Stomach (tissue), 4 donors: ENCODE data around the gene YAF2.

ENCODE experiments used
- EP300 ChIP-seq: sonication (generic); formaldehyde crosslinking; IDR thresholded peaks from one replicate; pipeline ENCODE4 v1.6.1; 2017; ENCODE audit warnings: antibody characterized with exemption
- POLR2A ChIP-seq, 4 donors: fragments of 450-650 bp; IDR thresholded peaks; one replicate each; pipeline ENCODE4 v1.6.1; 2016; ENCODE audit warnings: antibody characterized with exemption in 4 of 4, control low read depth in 2 of 4, mild to moderate bottlenecking in 1 of 4, moderate library complexity in 1 of 4
- TF ChIP-seq, protein P1 (sequence below), 7 experiments: fragments of 450-650 bp in 4 of 7; fragments of 200-600 bp in 3 of 7; sonication (generic) in 3 of 7; IDR thresholded peaks; one replicate each; pipeline ENCODE4 v1.5.1; 2016 to 2019; ENCODE audit warnings: antibody characterized with exemption in 7 of 7, control low read depth in 2 of 7, mild to moderate bottlenecking in 1 of 7

DNA sequence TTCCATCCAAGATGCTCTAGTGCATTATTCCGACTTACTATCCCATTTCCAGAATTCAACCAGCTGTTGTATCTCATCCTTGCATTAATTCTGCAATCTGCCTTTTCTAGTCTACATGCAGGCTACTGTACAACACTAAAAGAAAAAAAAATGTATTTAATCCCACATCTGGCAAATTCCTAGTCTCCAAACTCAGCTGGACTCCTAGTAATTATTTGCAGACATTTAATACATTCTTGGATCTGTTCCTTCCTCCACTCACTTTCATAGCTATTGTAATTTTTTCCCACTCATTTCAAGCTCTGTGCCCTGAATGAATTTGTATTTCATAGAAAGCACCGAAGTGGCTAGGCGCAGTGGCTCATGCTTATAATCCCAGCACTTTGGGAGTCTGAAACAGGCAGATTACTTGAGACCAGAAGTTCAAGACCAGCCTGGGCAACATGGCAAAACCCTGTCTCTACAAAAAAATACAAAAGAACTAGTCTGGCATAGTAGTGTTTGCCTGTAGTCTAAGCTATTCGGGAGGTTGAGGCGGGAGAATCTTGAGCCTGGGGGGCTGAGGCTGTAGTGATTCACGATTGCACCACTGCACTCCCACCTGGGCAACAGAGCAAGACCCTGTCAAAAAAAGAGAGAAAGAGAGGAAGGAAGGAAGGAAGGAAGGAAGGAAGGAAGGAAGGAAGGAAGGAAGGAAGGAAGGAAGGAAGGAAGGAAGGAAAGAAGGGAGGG, 39.5 kb upstream of the YAF2 start:
- TF ChIP-seq, protein P1, sequence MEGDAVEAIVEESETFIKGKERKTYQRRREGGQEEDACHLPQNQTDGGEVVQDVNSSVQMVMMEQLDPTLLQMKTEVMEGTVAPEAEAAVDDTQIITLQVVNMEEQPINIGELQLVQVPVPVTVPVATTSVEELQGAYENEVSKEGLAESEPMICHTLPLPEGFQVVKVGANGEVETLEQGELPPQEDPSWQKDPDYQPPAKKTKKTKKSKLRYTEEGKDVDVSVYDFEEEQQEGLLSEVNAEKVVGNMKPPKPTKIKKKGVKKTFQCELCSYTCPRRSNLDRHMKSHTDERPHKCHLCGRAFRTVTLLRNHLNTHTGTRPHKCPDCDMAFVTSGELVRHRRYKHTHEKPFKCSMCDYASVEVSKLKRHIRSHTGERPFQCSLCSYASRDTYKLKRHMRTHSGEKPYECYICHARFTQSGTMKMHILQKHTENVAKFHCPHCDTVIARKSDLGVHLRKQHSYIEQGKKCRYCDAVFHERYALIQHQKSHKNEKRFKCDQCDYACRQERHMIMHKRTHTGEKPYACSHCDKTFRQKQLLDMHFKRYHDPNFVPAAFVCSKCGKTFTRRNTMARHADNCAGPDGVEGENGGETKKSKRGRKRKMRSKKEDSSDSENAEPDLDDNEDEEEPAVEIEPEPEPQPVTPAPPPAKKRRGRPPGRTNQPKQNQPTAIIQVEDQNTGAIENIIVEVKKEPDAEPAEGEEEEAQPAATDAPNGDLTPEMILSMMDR (IDR thresholded peaks at IDR 0.05) = no peak
- TF ChIP-seq EP300 (no peak), POLR2A (IDR thresholded peaks at IDR 0.05) (no peak)
